Melanocyte of skin (primary cell): ENCODE measurements around the gene ZSCAN5C. TPM values are rescaled to one million over a fixed set of nuclear protein-coding genes. Genes with fewer than 3 reads are reported as not detected.

Source experiments
- total RNA-seq, 2 donors: library from RNA; depleted of rRNA; stranded (reverse); fragments of >200 nt; gene quantifications; 2 replicates each; pipeline ENCODE4 v1.2.3, GENCODE V29; 2012

The ZSCAN5C gene, protein sequence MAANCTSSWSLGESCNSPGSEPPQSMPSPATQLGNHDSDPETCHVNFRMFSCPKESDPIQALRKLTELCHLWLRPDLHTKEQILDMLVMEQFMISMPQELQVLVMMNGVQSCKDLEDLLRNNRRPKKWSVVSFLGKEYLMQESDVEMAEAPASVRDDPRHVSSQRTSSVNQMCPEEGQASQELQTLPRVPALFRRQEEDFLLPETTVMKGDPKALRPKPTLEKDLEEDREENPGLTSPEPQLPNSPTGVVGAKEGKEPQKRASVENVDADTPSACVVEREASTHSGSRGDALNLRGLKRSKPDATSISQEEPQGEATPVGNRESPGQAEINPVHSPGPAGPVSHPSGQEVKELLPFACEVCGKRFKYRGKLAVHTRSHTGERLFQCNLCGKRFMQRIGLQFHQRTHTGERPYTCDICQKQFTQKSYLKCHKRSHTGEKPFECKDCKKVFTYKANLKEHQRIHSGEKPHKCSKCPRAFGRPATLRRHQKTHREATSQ
- total RNA-seq: not detected

GRCh38 chr19:56201973-56202372, at the start of gene ZSCAN5C:
Gene ZSCAN5C (plus strand): TSS chr19:56202273. CDS start chr19:56205914, 3,641 bp downstream.

GRCh38 chr19:56175861-56176307, 26.2 kb upstream of the ZSCAN5C start, which contains the start of gene GALP:
Gene GALP (plus strand): TSS chr19:56176008. CDS start chr19:56177109, 1,101 bp downstream.

DNA sequence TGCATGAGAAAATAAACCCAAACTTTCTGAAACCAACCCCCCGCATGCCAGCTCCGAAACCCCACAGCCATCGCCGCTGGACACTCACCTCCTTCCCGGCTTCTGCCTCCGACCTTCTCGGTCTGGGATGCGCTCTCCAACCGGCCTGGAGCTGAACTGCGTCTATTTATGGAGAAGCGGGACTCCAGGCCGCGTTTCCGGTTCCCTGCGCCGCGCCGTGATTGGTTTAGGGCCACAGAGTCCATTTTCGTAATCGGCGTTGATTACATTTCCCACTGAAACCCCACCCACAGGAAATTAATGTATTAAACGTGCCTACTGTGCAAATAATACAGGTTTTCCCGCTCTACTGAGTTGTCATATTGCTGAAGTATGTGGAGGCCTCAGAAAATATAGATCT, 4.4 kb upstream of the ZSCAN5C start, which contains the start of gene ZSCAN5B:
Gene ZSCAN5B, minus strand, starts transcription at position 138 of the 400 bp plus-strand sequence. CDS start 4,731 bp downstream, outside the sequence.

Other genes starting within 250 kb of the ZSCAN5C start
- gene NLRP5, start 215.5 kb upstream of the ZSCAN5C start, total RNA-seq: not detected
- 10 to 100 TPM; 23.4 to 30.0 TPM for gene ZNF787, start 81.0 kb upstream of the ZSCAN5C start, total RNA-seq
- 10 to 100 TPM; 13.1 to 17.6 TPM for gene ZNF444, start 61.0 kb upstream of the ZSCAN5C start, total RNA-seq
- not detected for gene GALP, start 26.3 kb upstream of the ZSCAN5C start, total RNA-seq
- gene ZSCAN5B, start 4.5 kb upstream of the ZSCAN5C start, total RNA-seq: not detected
- gene EDDM13, start 70.5 kb downstream of the ZSCAN5C start, total RNA-seq: not detected
- gene ZSCAN5A, start 112.6 kb downstream of the ZSCAN5C start, total RNA-seq: 1 to 10 TPM; 5.0 to 7.2 TPM
- 1 to 10 TPM; 2.0 to 4.5 TPM for gene ZNF582, start 191.3 kb downstream of the ZSCAN5C start, total RNA-seq
- gene ZNF583, start 202.1 kb downstream of the ZSCAN5C start, total RNA-seq: 1 to 10 TPM; 3.7 to 4.8 TPM